Measurements from ENCODE around the gene RAC3. TPM values are rescaled to one million over a fixed set of nuclear protein-coding genes. Genes with fewer than 3 reads are reported as not detected.

The RAC3 gene
- total and polyA plus RNA-seq, 2 experiments from 2014 or later: 5.5 to 11.8 TPM

- Histone ChIP-seq H3K27me3 (no peaks in the 10 kb centered on the region), H3K27ac (no peak overlapping the region), H3K79me2 (peaks cover 28% of the 10 kb centered on the region), H3K9me3 (ENCODE audit: low read depth) (no peaks in the 10 kb centered on the region), H3K9me2 (replicated peaks; ENCODE audit: insufficient read depth) (no peaks in the 10 kb centered on the region), H3K4me2 (peak overlapping the region; percentile 99), H4K20me1 (ENCODE audit: insufficient read depth, poor library complexity, severe bottlenecking) (peaks cover 3% of the 10 kb centered on the region), H3K4me3 (peak overlapping the region; percentile 90), H3K4me1 (ENCODE audit: insufficient read depth) (peaks cover 17% of the 10 kb centered on the region), H2AFZ (no peak overlapping the region), H3K36me3 (replicated peaks; ENCODE audit: insufficient read depth, low read depth) (no peaks in the 10 kb centered on the region)
- no peak for TF ChIP-seq EZH2 (IDR thresholded peaks at IDR 0.05; ENCODE audit: borderline replicate concordance)
- TF ChIP-seq, protein P1, sequence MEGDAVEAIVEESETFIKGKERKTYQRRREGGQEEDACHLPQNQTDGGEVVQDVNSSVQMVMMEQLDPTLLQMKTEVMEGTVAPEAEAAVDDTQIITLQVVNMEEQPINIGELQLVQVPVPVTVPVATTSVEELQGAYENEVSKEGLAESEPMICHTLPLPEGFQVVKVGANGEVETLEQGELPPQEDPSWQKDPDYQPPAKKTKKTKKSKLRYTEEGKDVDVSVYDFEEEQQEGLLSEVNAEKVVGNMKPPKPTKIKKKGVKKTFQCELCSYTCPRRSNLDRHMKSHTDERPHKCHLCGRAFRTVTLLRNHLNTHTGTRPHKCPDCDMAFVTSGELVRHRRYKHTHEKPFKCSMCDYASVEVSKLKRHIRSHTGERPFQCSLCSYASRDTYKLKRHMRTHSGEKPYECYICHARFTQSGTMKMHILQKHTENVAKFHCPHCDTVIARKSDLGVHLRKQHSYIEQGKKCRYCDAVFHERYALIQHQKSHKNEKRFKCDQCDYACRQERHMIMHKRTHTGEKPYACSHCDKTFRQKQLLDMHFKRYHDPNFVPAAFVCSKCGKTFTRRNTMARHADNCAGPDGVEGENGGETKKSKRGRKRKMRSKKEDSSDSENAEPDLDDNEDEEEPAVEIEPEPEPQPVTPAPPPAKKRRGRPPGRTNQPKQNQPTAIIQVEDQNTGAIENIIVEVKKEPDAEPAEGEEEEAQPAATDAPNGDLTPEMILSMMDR (IDR thresholded peaks at IDR 0.05; ENCODE audit: poor library complexity): no peak
- 38% methylated on average over 18 of the region's 19 CpGs for WGBS (ENCODE audit: low lambda C conversion rate, missing lambda C conversion rate)
- DNase-seq (ENCODE audit: low spot score): no peak
Measured at GRCh38 chr17:82052638-82053059, 21.2 kb downstream of the RAC3 start.

- H4K20me1 ChIP-seq (ENCODE audit: insufficient read depth, poor library complexity, severe bottlenecking): peaks cover 3% of the 10 kb centered on the region
- TF ChIP-seq EZH2phosphoT487 (IDR thresholded peaks at IDR 0.05; ENCODE audit: low read depth, severe bottlenecking, unreplicated experiment) (no peak), EZH2 (IDR thresholded peaks at IDR 0.05; ENCODE audit: borderline replicate concordance) (no peak)
- TF ChIP-seq, protein P1 (IDR thresholded peaks at IDR 0.05; ENCODE audit: poor library complexity): no peak
- no peaks in the 10 kb centered on the region for H3K9me2 ChIP-seq (replicated peaks; ENCODE audit: insufficient read depth)
- H3K4me3 ChIP-seq: no peak overlapping the region
- no peak for DNase-seq (ENCODE audit: low spot score)
- H3K27ac ChIP-seq: no peak overlapping the region
- WGBS (ENCODE audit: low lambda C conversion rate, missing lambda C conversion rate): 97% methylated on average over 14 of the region's 19 CpGs
- H2AFZ ChIP-seq: no peak overlapping the region
- H3K4me1 ChIP-seq (ENCODE audit: insufficient read depth): peaks cover 17% of the 10 kb centered on the region
- H3K9me3 ChIP-seq (ENCODE audit: low read depth): no peaks in the 10 kb centered on the region
- peaks cover 28% of the 10 kb centered on the region for H3K79me2 ChIP-seq
- H3K36me3 ChIP-seq (replicated peaks; ENCODE audit: insufficient read depth, low read depth): no peaks in the 10 kb centered on the region
- H3K4me2 ChIP-seq: peak overlapping the region; percentile 99
- H3K27me3 ChIP-seq: no peaks in the 10 kb centered on the region
Measured at GRCh38 chr17:82053130-82053529, 21.7 kb downstream of the RAC3 start.

GRCh38 chr17:82053556-82054263 lies 22.2 kb downstream of the RAC3 start:
- no peaks in the 10 kb centered on the region for H3K27me3 ChIP-seq
- H4K20me1 ChIP-seq (ENCODE audit: insufficient read depth, poor library complexity, severe bottlenecking): peaks cover 3% of the 10 kb centered on the region
- peaks cover 17% of the 10 kb centered on the region for H3K4me1 ChIP-seq (ENCODE audit: insufficient read depth)
- no peaks in the 10 kb centered on the region for H3K9me2 ChIP-seq (replicated peaks; ENCODE audit: insufficient read depth)
- peaks cover 28% of the 10 kb centered on the region for H3K79me2 ChIP-seq
- DNase-seq (ENCODE audit: low spot score): no peak
- 96% methylated on average over 26 of the region's 28 CpGs for WGBS (ENCODE audit: low lambda C conversion rate, missing lambda C conversion rate)
- no peak overlapping the region for H3K4me3 ChIP-seq
- H3K9me3 ChIP-seq (ENCODE audit: low read depth): no peaks in the 10 kb centered on the region
- no peak overlapping the region for H2AFZ ChIP-seq
- H3K36me3 ChIP-seq (replicated peaks; ENCODE audit: insufficient read depth, low read depth): no peaks in the 10 kb centered on the region
- TF ChIP-seq, protein P1 (IDR thresholded peaks at IDR 0.05; ENCODE audit: poor library complexity): no peak
- TF ChIP-seq EZH2 (IDR thresholded peaks at IDR 0.05; ENCODE audit: borderline replicate concordance): no peak
- TF ChIP-seq EZH2phosphoT487 (IDR thresholded peaks at IDR 0.05; ENCODE audit: low read depth, severe bottlenecking, unreplicated experiment): no peak
- H3K4me2 ChIP-seq: peak overlapping the region; percentile 99
- no peak overlapping the region for H3K27ac ChIP-seq
